GM19397 (cell line): ENCODE data around the gene ALG11.

ENCODE experiments used
- ATAC-seq: cut with Tn5 transposase; IDR thresholded peaks from one replicate; pipeline ENCODE4 v1.9.1; 2021; ENCODE audit warnings: mild to moderate bottlenecking, moderate library complexity; ENCODE audit not compliant: unreplicated experiment

The ALG11 gene

GRCh38 chr13:51997186-51997585 lies 15.0 kb upstream of the ALG11 start:
- no peak for ATAC-seq

- no peak for ATAC-seq
Observed at GRCh38 chr13:51997641-51998330, 14.4 kb upstream of the ALG11 start.

GRCh38 chr13:51998723-51999509 lies 13.3 kb upstream of the ALG11 start:
- ATAC-seq: no peak

DNA sequence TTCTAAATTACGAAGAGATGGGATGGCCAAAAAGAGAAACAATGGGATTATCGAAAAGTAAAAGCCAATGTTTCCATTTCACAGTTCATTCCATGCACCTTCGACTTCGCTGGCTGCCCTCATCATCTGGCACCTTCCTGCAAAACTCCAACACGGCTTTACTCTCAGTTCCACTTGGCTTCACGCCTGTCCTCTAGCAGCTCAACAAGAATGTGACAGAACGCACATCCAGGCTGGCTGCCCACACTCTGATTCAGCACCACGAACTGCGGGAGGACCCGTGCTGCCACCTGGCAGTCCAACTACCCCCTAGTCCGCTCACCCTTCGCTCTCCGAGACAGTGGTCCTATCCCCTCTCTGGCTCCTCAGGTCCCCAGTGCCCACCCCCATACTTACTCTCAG lies 12.7 kb upstream of the ALG11 start:
- ATAC-seq: no peak

GRCh38 chr13:51999921-52000320 lies 12.3 kb upstream of the ALG11 start:
- ATAC-seq: no peak

- no peak for ATAC-seq
Observed at GRCh38 chr13:52001120-52001731, 11.0 kb upstream of the ALG11 start.

GRCh38 chr13:52002361-52002760 lies 9.8 kb upstream of the ALG11 start:
- no peak for ATAC-seq

DNA sequence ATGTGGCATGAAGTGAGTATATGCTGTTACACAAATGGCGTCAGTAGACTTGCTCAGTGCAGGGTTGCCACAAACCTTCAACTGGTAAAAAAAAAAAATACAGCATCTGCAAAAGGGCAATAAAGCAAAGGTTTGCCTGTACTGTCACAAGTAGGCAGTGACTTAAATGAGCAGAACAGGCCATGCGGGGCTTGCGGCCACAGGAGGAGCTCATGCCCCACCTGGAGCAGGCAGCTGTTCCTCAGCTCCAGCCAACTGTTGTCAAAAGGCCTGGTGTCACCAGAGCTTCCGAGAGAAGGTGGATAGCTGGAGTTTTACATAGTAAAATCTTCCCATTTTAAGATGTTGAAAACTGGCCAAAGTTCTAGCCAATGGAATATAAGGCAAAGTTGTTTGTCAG lies 8.7 kb upstream of the ALG11 start:
- no peak for ATAC-seq

DNA sequence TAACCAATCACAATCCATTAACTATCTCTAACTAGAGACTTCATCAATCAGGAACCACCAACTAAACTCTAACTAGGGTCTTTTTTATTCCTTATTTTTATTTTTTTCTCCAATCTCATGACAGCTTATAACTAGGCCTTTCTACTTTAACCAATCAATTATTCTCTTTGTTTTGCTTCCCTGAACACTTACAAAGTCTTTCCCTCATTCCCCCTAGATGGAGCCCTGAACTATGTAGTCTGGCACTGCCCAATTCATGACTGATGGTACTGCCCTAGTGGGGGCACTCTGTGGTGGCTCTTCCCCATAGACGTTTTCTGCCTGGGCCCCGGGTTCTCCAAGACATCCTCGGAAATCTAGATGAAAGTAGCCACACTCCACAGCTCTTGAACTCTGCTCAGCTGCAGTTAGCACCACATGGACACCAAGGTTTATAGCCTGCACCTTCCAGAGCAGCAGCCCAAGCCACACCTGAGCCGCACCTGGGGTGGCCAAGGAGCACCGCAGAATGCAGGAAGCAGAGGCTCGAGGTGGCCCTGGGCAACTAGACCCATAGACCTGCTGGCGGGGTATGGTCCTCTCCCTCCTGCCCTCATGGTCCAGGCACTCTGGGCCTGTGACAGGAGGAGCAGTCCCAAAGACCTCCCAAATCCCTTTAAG lies 7.6 kb upstream of the ALG11 start:
- no peak for ATAC-seq

DNA sequence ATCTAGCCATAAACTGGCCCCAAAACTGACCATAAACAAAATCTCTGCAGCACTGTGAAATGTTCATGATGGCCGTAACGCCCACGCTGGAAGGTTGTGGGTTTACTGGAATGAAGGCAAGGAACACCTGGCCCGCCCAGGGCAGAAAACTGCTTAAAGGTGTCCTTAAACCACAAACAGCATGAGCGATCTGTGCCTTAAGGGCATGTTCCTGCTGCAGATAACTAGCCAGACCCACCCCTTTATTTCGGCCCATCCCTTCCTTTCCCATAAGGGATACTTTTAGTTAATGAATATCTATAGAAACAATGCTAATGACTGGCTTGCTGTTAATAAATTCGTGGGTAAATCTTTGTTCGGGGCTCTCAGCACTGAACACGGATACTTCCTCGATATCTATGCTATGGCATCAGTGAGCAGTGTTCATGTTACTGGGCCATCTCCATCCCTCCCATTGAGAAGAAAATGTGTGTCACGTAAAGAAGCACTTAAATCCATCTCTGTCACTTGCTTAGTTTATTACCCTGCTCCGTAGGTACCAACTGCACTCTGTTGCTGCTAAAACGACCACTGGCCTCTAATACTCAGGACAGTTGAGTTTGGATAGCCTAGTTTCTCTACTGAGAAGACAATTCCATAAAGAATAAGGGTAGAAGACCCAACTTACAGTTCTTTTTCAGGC lies 6.2 kb upstream of the ALG11 start:
- ATAC-seq: no peak

DNA sequence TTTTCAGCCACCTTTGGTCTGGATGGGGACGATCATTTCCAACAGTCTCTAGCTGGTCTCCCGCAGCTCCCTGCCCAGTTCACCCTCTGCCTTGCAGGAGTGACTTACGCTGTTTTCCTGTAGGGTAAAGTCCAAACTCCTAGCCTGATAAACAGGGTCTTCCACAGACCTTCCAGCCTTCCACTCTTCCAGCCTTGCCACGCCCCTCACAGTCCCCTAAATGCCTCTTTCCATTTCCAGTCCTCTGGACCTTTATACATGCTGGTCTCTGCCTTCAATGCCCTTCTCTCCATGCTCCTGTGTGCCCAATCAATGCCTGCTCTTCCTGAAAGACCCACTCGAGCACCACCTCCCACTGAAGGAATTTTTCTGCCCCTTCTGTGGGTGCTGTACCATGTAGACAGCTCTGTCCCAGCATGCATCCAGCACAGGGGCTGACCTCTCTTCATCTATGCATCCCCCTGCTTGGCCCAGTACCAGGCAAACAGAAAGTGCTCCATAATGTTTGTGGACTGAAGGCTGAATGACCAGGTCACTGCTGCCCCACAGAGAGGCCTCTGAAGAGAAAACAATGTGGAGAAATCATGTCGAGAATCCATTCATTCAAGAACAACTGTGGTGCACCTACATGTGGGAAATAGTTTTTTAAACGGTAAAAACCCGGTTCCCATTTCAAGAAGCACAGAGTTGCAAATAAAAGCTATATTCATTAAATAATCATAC lies 5.5 kb upstream of the ALG11 start:
- no peak for ATAC-seq

DNA sequence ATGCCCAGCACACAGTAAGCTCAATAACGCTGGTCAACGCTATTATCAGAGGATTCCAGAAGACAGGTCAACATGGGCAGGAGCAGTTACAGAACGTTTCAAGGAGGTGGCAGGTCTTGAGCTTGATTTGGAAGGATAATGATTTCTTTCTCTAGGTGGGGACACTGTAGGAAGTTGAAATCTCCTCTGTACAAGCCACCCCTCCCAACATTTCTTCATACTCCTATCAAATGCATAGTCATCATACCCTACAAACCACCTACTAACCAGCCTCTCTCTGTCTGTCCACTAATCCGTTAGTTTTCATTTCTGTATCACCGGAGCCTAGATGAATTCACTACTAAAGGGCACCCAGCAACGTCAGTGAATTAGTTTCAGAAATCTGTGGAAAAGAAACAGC lies 2.3 kb upstream of the ALG11 start:
- no peak for ATAC-seq

- no peak for ATAC-seq
Observed at GRCh38 chr13:52010890-52011631, 1.1 kb upstream of the ALG11 start, which contains the start of gene ATP7B. Gene ATP7B (minus strand): TSS chr13:52011450. CDS start chr13:52011337, 113 bp downstream.

GRCh38 chr13:52012512-52012836 lies 276 bp downstream of the ALG11 start:
- ATAC-seq: no peak

- no peak for ATAC-seq
Observed at GRCh38 chr13:52016296-52016695, 4.1 kb downstream of the ALG11 start.

GRCh38 chr13:52020191-52020590 lies 8.0 kb downstream of the ALG11 start:
- ATAC-seq: no peak

DNA sequence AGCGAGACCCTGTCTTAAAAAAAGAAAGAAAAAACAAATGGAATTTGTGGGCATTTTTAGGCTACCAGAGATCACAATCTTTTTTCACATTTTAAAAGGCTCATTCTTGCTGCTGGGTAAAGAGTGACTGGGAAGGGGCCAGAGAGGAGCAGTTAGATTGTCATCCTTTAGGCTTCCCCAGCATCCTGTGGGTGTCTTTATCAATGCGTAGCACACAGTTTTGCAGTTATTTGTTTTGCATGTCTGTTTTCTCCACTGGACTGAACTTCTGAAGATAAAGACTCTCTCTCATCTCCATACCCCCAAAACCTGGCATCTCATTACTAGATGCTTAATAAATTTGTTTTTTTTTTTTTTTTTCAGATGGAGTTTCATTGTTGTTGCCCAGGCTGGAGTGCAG lies 10.2 kb downstream of the ALG11 start:
- no peak for ATAC-seq

- ATAC-seq: no peak
Observed at GRCh38 chr13:52024481-52024880, 12.3 kb downstream of the ALG11 start, which contains the start of gene UTP14C. Gene UTP14C (plus strand): TSS chr13:52024691. CDS start chr13:52028805, 4,114 bp downstream.

GRCh38 chr13:52025475-52026245 lies 13.5 kb downstream of the ALG11 start:
- no peak for ATAC-seq
